K562 (cell line): ENCODE data around the gene SREBF1. TPM values are rescaled to one million over a fixed set of nuclear protein-coding genes. Genes with fewer than 3 reads are reported as not detected.

Source experiments
- CGGBP1 ChIP-seq: fragments of 250-450 bp; sonication (Bioruptor Pico); IDR thresholded peaks from 2 replicates; pipeline ENCODE4 v1.9.0; 2021; ENCODE audit warnings: mild to moderate bottlenecking
- CREB5 ChIP-seq: fragments of 250-450 bp; sonication (Bioruptor Pico); IDR thresholded peaks from 2 replicates; pipeline ENCODE4 v1.5.0; 2020; ENCODE audit warnings: mild to moderate bottlenecking
- CREBBP ChIP-seq: IDR thresholded peaks from one replicate; pipeline ENCODE4 v1.6.1; 2012; ENCODE audit warnings: low read depth, mild to moderate bottlenecking, control low read depth, inconsistent platforms, low read length
- E2F3 ChIP-seq: fragments of 250-450 bp; sonication (Bioruptor Pico); IDR thresholded peaks from 2 replicates; pipeline ENCODE4 v1.4.0; 2020; ENCODE audit warnings: mild to moderate bottlenecking
- HLTF ChIP-seq: fragments of 450-650 bp; IDR thresholded peaks from 2 replicates; pipeline ENCODE4 v1.6.1; 2016
- KDM1A ChIP-seq, 2 experiments: fragments of 450-650 bp; IDR thresholded peaks; 2 replicates each; pipeline ENCODE4 v1.6.1; 2016; ENCODE audit warnings: mild to moderate bottlenecking in 2 of 2
- KDM4B ChIP-seq, 2 experiments: fragments of 450-650 bp in 1 of 2; sonication (generic) in 1 of 2; IDR thresholded peaks; 2 replicates each; pipeline ENCODE4 v1.6.1; 2016 to 2017; ENCODE audit warnings: borderline replicate concordance in 2 of 2, antibody characterized with exemption in 1 of 2, low read depth in 1 of 2, mild to moderate bottlenecking in 1 of 2
- KDM5B ChIP-seq: fragments of 200-600 bp; sonication (generic); IDR thresholded peaks from 2 replicates; pipeline ENCODE4 v1.6.1; 2012; ENCODE audit warnings: low read depth, mild to moderate bottlenecking, moderate library complexity, low read length, control low read depth, inconsistent platforms; ENCODE audit not compliant: insufficient replicate concordance
- NR2C2 ChIP-seq, 2 experiments: fragments of 200-800 bp in 1 of 2; sonication (Bioruptor generic) in 1 of 2; sonication (generic) in 1 of 2; formaldehyde crosslinking in 1 of 2; IDR thresholded peaks; 2 replicates each; pipeline versions ENCODE4 v1.6.1 to v1.8.0; 2016 to 2022; ENCODE audit warnings: mild to moderate bottlenecking in 1 of 2, missing compliant biosample characterization in 1 of 2, missing genetic modification characterization in 1 of 2, missing genetic modification reagents in 1 of 2
- PTTG1 ChIP-seq: fragments of 450-650 bp; IDR thresholded peaks from 2 replicates; pipeline ENCODE4 v1.6.1; 2016; ENCODE audit warnings: low read depth, mild to moderate bottlenecking, missing genetic modification characterization, missing compliant biosample characterization
- PYGO2 ChIP-seq: fragments of 450-650 bp; IDR thresholded peaks from 2 replicates; pipeline ENCODE4 v1.6.1; 2016; ENCODE audit warnings: mild to moderate bottlenecking, missing genetic modification characterization, moderate library complexity, missing compliant biosample characterization
- ZFP36 ChIP-seq: fragments of 150-350 bp; IDR thresholded peaks from 2 replicates; pipeline ENCODE4 v1.6.1; 2018; ENCODE audit warnings: low read length, low read depth; ENCODE audit not compliant: partially characterized antibody
- ZNF239 ChIP-seq: fragments of 250-450 bp; sonication (Bioruptor Pico); IDR thresholded peaks from 2 replicates; pipeline ENCODE4 v1.4.0; 2020; ENCODE audit warnings: mild to moderate bottlenecking
- ZNF561 ChIP-seq: fragments of 450-650 bp; formaldehyde crosslinking; conservative IDR thresholded peaks from 2 replicates; pipeline ENCODE4 v1.4.0; 2020; ENCODE audit warnings: mild to moderate bottlenecking, moderate library complexity
- ZNF707 ChIP-seq: fragments of 250-450 bp; sonication (Bioruptor Pico); conservative IDR thresholded peaks from 2 replicates; pipeline ENCODE4 v1.8.0; 2022; ENCODE audit warnings: inconsistent platforms, mild to moderate bottlenecking, moderate library complexity
- polyA plus RNA-seq, 8 experiments: library from polyadenylated mRNA; depleted of rRNA in 4 of 8; stranded (reverse) in 5 of 8; unstranded in 3 of 8; fragments of >200 nt; fragmentation: Nextera tagmentation in 2 of 8; fragmentation: Illumina TruSeq in 1 of 8; extraction: Ambion mirVana in 2 of 8; extraction: Trizol in 1 of 8; gene quantifications; 2 replicates each; pipeline versions ENCODE4 v1.2.1 to v1.2.3, GENCODE V29; 2011 to 2014; ENCODE audit warnings: inconsistent platforms in 1 of 8, missing spikeins in 1 of 8
- total RNA-seq, 7 experiments: library from RNA; depleted of rRNA in 6 of 7; stranded (reverse); fragments of >200 nt in 6 of 7; fragmentation: Illumina TruSeq in 2 of 7; extraction: Trizol in 2 of 7; gene quantifications; 2 replicates each; pipeline versions ENCODE4 v1.2.1 to v1.2.3, GENCODE V29; 2011 to 2021; ENCODE audit warnings: low replicate concordance in 1 of 7

The SREBF1 gene
- total and polyA plus RNA-seq, 9 of the 15 experiments (the other 6 are each of a cell fraction or from before 2014, with no cell fraction given) = 1.6 to 169 (median 69.4) TPM

GRCh38 chr17:17778308-17779014 is 58.3 kb downstream of the SREBF1 start (continued):
- TF ChIP-seq E2F3 (CRISPR knock-in tag) = no peak
- no peak for TF ChIP-seq PYGO2 (tag)
- no peak for TF ChIP-seq ZNF561 (CRISPR knock-in tag)
- no peak for TF ChIP-seq ZNF707 (CRISPR knock-in tag)
- 0 out of 4 replicates have a peak, but pooled peaks of 1 of the 2 experiments have one; percentile 33 for TF ChIP-seq KDM1A (IDR thresholded peaks at IDR 0.05)
- no peak for TF ChIP-seq HLTF
- TF ChIP-seq PTTG1 (tag) = no peak
- TF ChIP-seq CGGBP1 (CRISPR knock-in tag) = no peak
- no peak for TF ChIP-seq KDM4B (IDR thresholded peaks at IDR 0.05; ENCODE audit: borderline replicate concordance in 2 of 2, low read depth in 1 of 2)
- TF ChIP-seq NR2C2 (CRISPR knock-in tag; IDR thresholded peaks at IDR 0.05) = no peak
- TF ChIP-seq NR2C2 (tag; IDR thresholded peaks at IDR 0.05) = no peak
- no peak for TF ChIP-seq CREBBP
- TF ChIP-seq KDM5B = no peak
- TF ChIP-seq CREB5 = no peak
- no peak for TF ChIP-seq ZNF239
- TF ChIP-seq ZFP36 = peak; percentile 72
